ENCODE results near the gene CACNA1A.
"Not testable (repeated sequence)": the region's sequence is repeated elsewhere in the genome, so short reads cannot be mapped to it uniquely, and the experiment has no call there.

DNA sequence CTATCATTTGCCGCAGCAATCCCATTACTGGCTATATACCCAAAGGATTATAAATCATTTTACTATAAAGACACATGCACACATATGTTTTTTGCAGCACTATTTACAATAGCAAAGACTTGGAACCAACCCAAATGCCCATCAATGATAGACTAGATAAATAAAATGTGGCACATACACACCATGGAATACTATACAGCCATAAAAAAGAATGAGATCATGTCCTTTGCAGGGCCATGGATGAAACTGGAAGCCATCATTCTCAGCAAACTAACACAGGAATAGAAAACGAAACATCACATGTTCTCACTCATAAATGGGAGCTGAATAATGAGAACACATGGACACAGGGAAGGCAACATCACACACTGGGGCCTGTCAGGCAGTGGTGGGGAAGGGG, 23.4 kb upstream of the CACNA1A start:
- TF ChIP-seq, protein P1, sequence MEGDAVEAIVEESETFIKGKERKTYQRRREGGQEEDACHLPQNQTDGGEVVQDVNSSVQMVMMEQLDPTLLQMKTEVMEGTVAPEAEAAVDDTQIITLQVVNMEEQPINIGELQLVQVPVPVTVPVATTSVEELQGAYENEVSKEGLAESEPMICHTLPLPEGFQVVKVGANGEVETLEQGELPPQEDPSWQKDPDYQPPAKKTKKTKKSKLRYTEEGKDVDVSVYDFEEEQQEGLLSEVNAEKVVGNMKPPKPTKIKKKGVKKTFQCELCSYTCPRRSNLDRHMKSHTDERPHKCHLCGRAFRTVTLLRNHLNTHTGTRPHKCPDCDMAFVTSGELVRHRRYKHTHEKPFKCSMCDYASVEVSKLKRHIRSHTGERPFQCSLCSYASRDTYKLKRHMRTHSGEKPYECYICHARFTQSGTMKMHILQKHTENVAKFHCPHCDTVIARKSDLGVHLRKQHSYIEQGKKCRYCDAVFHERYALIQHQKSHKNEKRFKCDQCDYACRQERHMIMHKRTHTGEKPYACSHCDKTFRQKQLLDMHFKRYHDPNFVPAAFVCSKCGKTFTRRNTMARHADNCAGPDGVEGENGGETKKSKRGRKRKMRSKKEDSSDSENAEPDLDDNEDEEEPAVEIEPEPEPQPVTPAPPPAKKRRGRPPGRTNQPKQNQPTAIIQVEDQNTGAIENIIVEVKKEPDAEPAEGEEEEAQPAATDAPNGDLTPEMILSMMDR (conservative IDR thresholded peaks at IDR 0.05; ENCODE audit: low read length), result not testable (repeated sequence)
- TF ChIP-seq EZH2phosphoT487 (IDR thresholded peaks at IDR 0.05; ENCODE audit: borderline replicate concordance, low read depth, low read length), result not testable (repeated sequence)
